K562 (cell line): ENCODE measurements around the gene DNAJB6. TPM values are rescaled to one million over a fixed set of nuclear protein-coding genes. Genes with fewer than 3 reads are reported as not detected.
A peak's percentile ranks its signal among the peaks of the same experiment; 100 is the strongest.

Experiments used
- C11orf30 ChIP-seq: fragments of 450-650 bp; IDR thresholded peaks from 2 replicates; pipeline ENCODE4 v1.6.1; 2016; ENCODE audit warnings: low read depth, mild to moderate bottlenecking
- DDX20 ChIP-seq: fragments of 450-650 bp; IDR thresholded peaks from 2 replicates; pipeline ENCODE4 v1.6.1; 2016; ENCODE audit warnings: missing genetic modification characterization, low read depth, mild to moderate bottlenecking, missing compliant biosample characterization, moderate library complexity
- FUS ChIP-seq: fragments of 200-400 bp; formaldehyde crosslinking; optimal IDR thresholded peaks from 2 replicates; pipeline ENCODE3; 2017; ENCODE audit warnings: low read depth, low read length
- GATA2 ChIP-seq: sonication (generic); formaldehyde crosslinking; IDR thresholded peaks from 2 replicates; pipeline ENCODE4 v1.4.0; 2020; ENCODE audit warnings: mild to moderate bottlenecking, missing genetic modification reagents
- HCFC1 ChIP-seq: IDR thresholded peaks from 2 replicates; pipeline ENCODE4 v1.6.1; 2012; ENCODE audit warnings: low read depth, low read length, improper control_type of control experiment
- HMBOX1 ChIP-seq: sonication (generic); IDR thresholded peaks from 2 replicates; pipeline ENCODE4 v1.6.1; 2016
- KHSRP ChIP-seq: fragments of 450-650 bp; IDR thresholded peaks from 2 replicates; pipeline ENCODE4 v1.6.1; 2017
- MEF2A ChIP-seq: IDR thresholded peaks from 2 replicates; pipeline ENCODE4 v1.6.1; 2011; ENCODE audit warnings: low read depth, mild to moderate bottlenecking, low read length, moderate library complexity; ENCODE audit not compliant: control insufficient read depth
- NCOA4 ChIP-seq: fragments of 450-650 bp; IDR thresholded peaks from 2 replicates; pipeline ENCODE4 v1.6.1; 2018; ENCODE audit warnings: mild to moderate bottlenecking; ENCODE audit not compliant: partially characterized antibody
- PURB ChIP-seq: sonication (generic); formaldehyde crosslinking; IDR thresholded peaks from 2 replicates; pipeline ENCODE4 v1.9.0; 2021; ENCODE audit warnings: low read depth, mild to moderate bottlenecking, missing genetic modification reagents
- RAD21 ChIP-seq, 2 experiments: fragments of 250-450 bp in 1 of 2; fragments of 450-650 bp in 1 of 2; sonication (Bioruptor Pico) in 1 of 2; formaldehyde crosslinking in 1 of 2; IDR thresholded peaks in 1 of 2; conservative IDR thresholded peaks in 1 of 2; 2 replicates each; pipeline versions ENCODE4 v1.4.0 to v1.8.0; 2020 to 2022; ENCODE audit warnings: mild to moderate bottlenecking in 2 of 2, moderate library complexity in 1 of 2
- RNF219 ChIP-seq: fragments of 250-450 bp; sonication (Bioruptor Pico); IDR thresholded peaks from 2 replicates; pipeline ENCODE4 v1.5.0; 2022; ENCODE audit warnings: mild to moderate bottlenecking
- TFAP4 ChIP-seq: sonication (generic); formaldehyde crosslinking; IDR thresholded peaks from 2 replicates; pipeline ENCODE4 v1.8.0; 2022; ENCODE audit warnings: missing genetic modification reagents, mild to moderate bottlenecking, moderate library complexity, borderline replicate concordance
- VEZF1 ChIP-seq: fragments of 200-800 bp; sonication (Bioruptor generic); IDR thresholded peaks from 2 replicates; pipeline ENCODE4 v1.6.1; 2017; ENCODE audit warnings: missing genetic modification characterization, missing compliant biosample characterization
- ZNF77 ChIP-seq: fragments of 250-450 bp; sonication (Bioruptor Pico); IDR thresholded peaks from 2 replicates; pipeline ENCODE4 v1.5.0; 2020
- polyA plus RNA-seq, 8 experiments: library from polyadenylated mRNA; depleted of rRNA in 4 of 8; stranded (reverse) in 5 of 8; unstranded in 3 of 8; fragments of >200 nt; fragmentation: Nextera tagmentation in 2 of 8; fragmentation: Illumina TruSeq in 1 of 8; extraction: Ambion mirVana in 2 of 8; extraction: Trizol in 1 of 8; gene quantifications; 2 replicates each; pipeline versions ENCODE4 v1.2.1 to v1.2.3, GENCODE V29; 2011 to 2014; ENCODE audit warnings: inconsistent platforms in 1 of 8, missing spikeins in 1 of 8
- total RNA-seq, 7 experiments: library from RNA; depleted of rRNA in 6 of 7; stranded (reverse); fragments of >200 nt in 6 of 7; fragmentation: Illumina TruSeq in 2 of 7; extraction: Trizol in 2 of 7; gene quantifications; 2 replicates each; pipeline versions ENCODE4 v1.2.1 to v1.2.3, GENCODE V29; 2011 to 2021; ENCODE audit warnings: low replicate concordance in 1 of 7
- TF ChIP-seq, protein P1 (sequence below): sonication (generic); formaldehyde crosslinking; IDR thresholded peaks from 2 replicates; pipeline ENCODE4 v1.8.0; 2022; ENCODE audit warnings: mild to moderate bottlenecking, missing genetic modification reagents
- TF ChIP-seq, protein P2 (sequence below): fragments of 450-650 bp; IDR thresholded peaks from 2 replicates; pipeline ENCODE4 v1.6.1; 2017; ENCODE audit warnings: antibody characterized with exemption, mild to moderate bottlenecking

The DNAJB6 gene
- total and polyA plus RNA-seq, 9 of the 15 experiments (the other 6 are each of a cell fraction or from before 2014, with no cell fraction given): 84.5 to 158 (median 135) TPM

GRCh38 chr7:157402911-157403534 is 66.2 kb downstream of the DNAJB6 start (continued):
- TF ChIP-seq TFAP4 (CRISPR knock-in tag): no peak; the same call in 1 of the 2 replicates
- TF ChIP-seq, protein P1, sequence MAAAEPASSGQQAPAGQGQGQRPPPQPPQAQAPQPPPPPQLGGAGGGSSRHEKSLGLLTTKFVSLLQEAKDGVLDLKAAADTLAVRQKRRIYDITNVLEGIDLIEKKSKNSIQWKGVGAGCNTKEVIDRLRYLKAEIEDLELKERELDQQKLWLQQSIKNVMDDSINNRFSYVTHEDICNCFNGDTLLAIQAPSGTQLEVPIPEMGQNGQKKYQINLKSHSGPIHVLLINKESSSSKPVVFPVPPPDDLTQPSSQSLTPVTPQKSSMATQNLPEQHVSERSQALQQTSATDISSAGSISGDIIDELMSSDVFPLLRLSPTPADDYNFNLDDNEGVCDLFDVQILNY (CRISPR knock-in tag): no peak
- no peak for TF ChIP-seq ZNF77 (CRISPR knock-in tag)
- TF ChIP-seq NCOA4: no peak
- peak; percentile 1; the same call in 1 of the 2 replicates for TF ChIP-seq HCFC1
- no peak for TF ChIP-seq HMBOX1
- TF ChIP-seq FUS: no peak
- TF ChIP-seq GATA2 (CRISPR knock-in tag): peak; percentile 63; the same call in 1 of the 2 replicates
- 0 out of 2 replicates have a peak, but pooled peaks have one; percentile 15 for TF ChIP-seq MEF2A
- no peak for TF ChIP-seq RAD21 (CRISPR knock-in tag; conservative IDR thresholded peaks at IDR 0.05 in 1 of 2, IDR thresholded peaks at IDR 0.05 in 1 of 2)
- peak; percentile 36; the same call in 1 of the 2 replicates for TF ChIP-seq VEZF1 (CRISPR knock-in tag)
- TF ChIP-seq, protein P2, sequence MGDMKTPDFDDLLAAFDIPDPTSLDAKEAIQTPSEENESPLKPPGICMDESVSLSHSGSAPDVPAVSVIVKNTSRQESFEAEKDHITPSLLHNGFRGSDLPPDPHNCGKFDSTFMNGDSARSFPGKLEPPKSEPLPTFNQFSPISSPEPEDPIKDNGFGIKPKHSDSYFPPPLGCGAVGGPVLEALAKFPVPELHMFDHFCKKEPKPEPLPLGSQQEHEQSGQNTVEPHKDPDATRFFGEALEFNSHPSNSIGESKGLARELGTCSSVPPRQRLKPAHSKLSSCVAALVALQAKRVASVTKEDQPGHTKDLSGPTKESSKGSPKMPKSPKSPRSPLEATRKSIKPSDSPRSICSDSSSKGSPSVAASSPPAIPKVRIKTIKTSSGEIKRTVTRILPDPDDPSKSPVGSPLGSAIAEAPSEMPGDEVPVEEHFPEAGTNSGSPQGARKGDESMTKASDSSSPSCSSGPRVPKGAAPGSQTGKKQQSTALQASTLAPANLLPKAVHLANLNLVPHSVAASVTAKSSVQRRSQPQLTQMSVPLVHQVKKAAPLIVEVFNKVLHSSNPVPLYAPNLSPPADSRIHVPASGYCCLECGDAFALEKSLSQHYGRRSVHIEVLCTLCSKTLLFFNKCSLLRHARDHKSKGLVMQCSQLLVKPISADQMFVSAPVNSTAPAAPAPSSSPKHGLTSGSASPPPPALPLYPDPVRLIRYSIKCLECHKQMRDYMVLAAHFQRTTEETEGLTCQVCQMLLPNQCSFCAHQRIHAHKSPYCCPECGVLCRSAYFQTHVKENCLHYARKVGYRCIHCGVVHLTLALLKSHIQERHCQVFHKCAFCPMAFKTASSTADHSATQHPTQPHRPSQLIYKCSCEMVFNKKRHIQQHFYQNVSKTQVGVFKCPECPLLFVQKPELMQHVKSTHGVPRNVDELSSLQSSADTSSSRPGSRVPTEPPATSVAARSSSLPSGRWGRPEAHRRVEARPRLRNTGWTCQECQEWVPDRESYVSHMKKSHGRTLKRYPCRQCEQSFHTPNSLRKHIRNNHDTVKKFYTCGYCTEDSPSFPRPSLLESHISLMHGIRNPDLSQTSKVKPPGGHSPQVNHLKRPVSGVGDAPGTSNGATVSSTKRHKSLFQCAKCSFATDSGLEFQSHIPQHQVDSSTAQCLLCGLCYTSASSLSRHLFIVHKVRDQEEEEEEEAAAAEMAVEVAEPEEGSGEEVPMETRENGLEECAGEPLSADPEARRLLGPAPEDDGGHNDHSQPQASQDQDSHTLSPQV: peak; percentile 93
- TF ChIP-seq RNF219: no peak
- peak; percentile 51; the same call in 1 of the 2 replicates for TF ChIP-seq C11orf30
- TF ChIP-seq KHSRP: no peak
- TF ChIP-seq PURB: no peak
- TF ChIP-seq DDX20 (tag): no peak
